DND-41 (cell line): ENCODE measurements around the gene OLAH.
"Not testable (repeated sequence)": the region's sequence is repeated elsewhere in the genome, so short reads cannot be mapped to it uniquely, and the experiment has no call there.

Experiments used
- ATAC-seq: fragments of 200-7000 bp; cut with Tn5 transposase; 3 replicates; pipeline ENCODE4 v1.9.1; 2021; ENCODE audit warnings: low read depth; ENCODE audit not compliant: insufficient read depth
- DNase-seq: peaks from one replicate; pipeline ENCODE4 v3.0.0-alpha.2; 2020
- H2AFZ ChIP-seq: 2 replicates; pipeline ENCODE4 v1.6.0; 2012; ENCODE audit warnings: low read depth, low read length
- H3K27ac ChIP-seq: 2 replicates; pipeline ENCODE4 v1.5.1; 2012; ENCODE audit warnings: low read length, inconsistent platforms
- H3K27me3 ChIP-seq: fragments of 200-600 bp; sonication (generic); 2 replicates; pipeline ENCODE4 v1.6.0; 2012; ENCODE audit warnings: low read length, mild to moderate bottlenecking, inconsistent platforms; ENCODE audit not compliant: insufficient read depth, poor library complexity
- H3K36me3 ChIP-seq: 2 replicates; pipeline ENCODE4 v1.5.1; 2012; ENCODE audit warnings: low read length, inconsistent platforms; ENCODE audit not compliant: insufficient read depth
- H3K4me1 ChIP-seq: 2 replicates; pipeline ENCODE4 v1.5.1; 2012; ENCODE audit warnings: mild to moderate bottlenecking, low read length; ENCODE audit not compliant: insufficient read depth
- H3K4me2 ChIP-seq: 2 replicates; pipeline ENCODE4 v1.6.0; 2012; ENCODE audit warnings: mild to moderate bottlenecking, moderate library complexity, low read length, inconsistent platforms; ENCODE audit not compliant: insufficient read depth
- H3K4me3 ChIP-seq, 2 experiments: fragments of 200-600 bp in 1 of 2; shearing (Covaris generic) in 1 of 2; 2 replicates each; pipeline ENCODE4 v1.5.1; 2012 to 2016; ENCODE audit warnings: inconsistent platforms in 2 of 2, low read length in 2 of 2, mild to moderate bottlenecking in 2 of 2, low read depth in 1 of 2, moderate library complexity in 1 of 2
- H3K79me2 ChIP-seq: 2 replicates; pipeline ENCODE4 v1.6.0; 2012; ENCODE audit warnings: low read length, inconsistent platforms; ENCODE audit not compliant: insufficient read depth
- H3K9ac ChIP-seq: 2 replicates; pipeline ENCODE4 v1.6.0; 2012; ENCODE audit warnings: low read depth, mild to moderate bottlenecking, inconsistent platforms, low read length, moderate library complexity
- H3K9me3 ChIP-seq: 2 replicates; pipeline ENCODE4 v1.5.1; 2012; ENCODE audit warnings: low read length, moderate library complexity, mild to moderate bottlenecking, inconsistent platforms; ENCODE audit not compliant: insufficient read depth, severe bottlenecking
- H4K20me1 ChIP-seq: 2 replicates; pipeline ENCODE4 v1.6.0; 2012; ENCODE audit warnings: low read length; ENCODE audit not compliant: insufficient read depth
- EZH2 ChIP-seq: IDR thresholded peaks from 3 replicates; pipeline ENCODE4 v1.6.1; 2012; ENCODE audit warnings: borderline replicate concordance, low read depth, mild to moderate bottlenecking, moderate library complexity, low read length, inconsistent platforms; ENCODE audit not compliant: severe bottlenecking
- TF ChIP-seq, protein P1 (sequence below): IDR thresholded peaks from 2 replicates; pipeline ENCODE4 v1.5.1; 2012; ENCODE audit warnings: borderline replicate concordance, low read length, moderate library complexity, mild to moderate bottlenecking; ENCODE audit not compliant: poor library complexity, severe bottlenecking; ENCODE audit errors: extremely low read depth

Gene OLAH

GRCh38 chr10:15024017-15025004 is 19.4 kb upstream of the OLAH start:
- H3K4me1 ChIP-seq, ATAC-seq, H2AFZ ChIP-seq, H3K27ac ChIP-seq, H3K4me3 ChIP-seq, H3K36me3 ChIP-seq, H3K4me2 ChIP-seq, H3K27me3 ChIP-seq, H3K9ac ChIP-seq, H4K20me1 ChIP-seq, H3K9me3 ChIP-seq, H3K79me2 ChIP-seq, DNase-seq: not testable (repeated sequence)

DNA sequence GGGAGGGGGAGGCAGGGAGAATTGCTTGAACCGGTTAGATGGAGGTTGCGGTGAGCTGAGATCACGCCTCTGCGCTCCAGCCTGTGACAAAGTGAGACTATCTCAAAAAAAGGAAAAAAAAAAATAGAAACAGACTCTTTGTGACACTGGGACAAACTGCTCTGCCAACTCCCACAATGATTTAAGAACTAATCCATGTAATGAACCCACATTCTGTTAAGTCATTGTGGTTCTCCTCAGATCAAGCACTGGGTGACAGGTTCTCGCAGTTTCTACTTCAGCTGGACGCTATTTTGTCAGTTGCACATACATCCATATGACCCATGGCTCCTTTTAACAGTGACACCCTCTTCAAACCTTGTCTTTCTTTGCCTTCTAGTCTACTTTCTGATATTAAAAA is 18.7 kb upstream of the OLAH start:
- not testable (repeated sequence) for H4K20me1 ChIP-seq, H3K4me1 ChIP-seq, H3K4me3 ChIP-seq, H3K9ac ChIP-seq, DNase-seq, H2AFZ ChIP-seq, ATAC-seq, H3K27ac ChIP-seq, H3K79me2 ChIP-seq, H3K27me3 ChIP-seq, H3K4me2 ChIP-seq, H3K36me3 ChIP-seq, H3K9me3 ChIP-seq

DNA sequence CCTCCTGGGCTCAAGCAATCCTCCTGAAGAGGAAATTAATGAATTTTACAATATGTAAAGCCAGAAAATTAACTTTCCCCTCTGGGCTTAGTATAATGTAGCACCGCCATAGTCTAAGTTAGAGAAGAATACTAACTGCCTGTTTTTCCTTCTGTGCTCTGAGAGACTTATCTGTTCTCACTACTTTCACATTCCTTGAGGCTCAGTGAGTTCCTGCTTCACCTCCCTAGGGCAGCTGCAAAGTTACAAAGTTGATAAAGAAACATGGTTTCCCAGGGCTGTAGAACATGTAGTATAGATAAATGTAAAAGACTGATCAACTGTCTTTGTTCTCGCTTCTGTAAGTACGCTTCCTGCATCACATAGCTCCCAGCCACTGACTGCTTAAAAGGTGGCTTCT is 16.0 kb upstream of the OLAH start:
- H3K4me3 ChIP-seq: no peak overlapping the region
- TF ChIP-seq EZH2: no peak
- TF ChIP-seq, protein P1, sequence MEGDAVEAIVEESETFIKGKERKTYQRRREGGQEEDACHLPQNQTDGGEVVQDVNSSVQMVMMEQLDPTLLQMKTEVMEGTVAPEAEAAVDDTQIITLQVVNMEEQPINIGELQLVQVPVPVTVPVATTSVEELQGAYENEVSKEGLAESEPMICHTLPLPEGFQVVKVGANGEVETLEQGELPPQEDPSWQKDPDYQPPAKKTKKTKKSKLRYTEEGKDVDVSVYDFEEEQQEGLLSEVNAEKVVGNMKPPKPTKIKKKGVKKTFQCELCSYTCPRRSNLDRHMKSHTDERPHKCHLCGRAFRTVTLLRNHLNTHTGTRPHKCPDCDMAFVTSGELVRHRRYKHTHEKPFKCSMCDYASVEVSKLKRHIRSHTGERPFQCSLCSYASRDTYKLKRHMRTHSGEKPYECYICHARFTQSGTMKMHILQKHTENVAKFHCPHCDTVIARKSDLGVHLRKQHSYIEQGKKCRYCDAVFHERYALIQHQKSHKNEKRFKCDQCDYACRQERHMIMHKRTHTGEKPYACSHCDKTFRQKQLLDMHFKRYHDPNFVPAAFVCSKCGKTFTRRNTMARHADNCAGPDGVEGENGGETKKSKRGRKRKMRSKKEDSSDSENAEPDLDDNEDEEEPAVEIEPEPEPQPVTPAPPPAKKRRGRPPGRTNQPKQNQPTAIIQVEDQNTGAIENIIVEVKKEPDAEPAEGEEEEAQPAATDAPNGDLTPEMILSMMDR: no peak
- ATAC-seq: no peak
- H3K4me2 ChIP-seq: no peak overlapping the region
- H3K9ac ChIP-seq: no peak overlapping the region
- H3K27me3 ChIP-seq: no peaks in the 10 kb centered on the region
- H3K27ac ChIP-seq: no peak overlapping the region
- no peaks in the 10 kb centered on the region for H3K79me2 ChIP-seq
- DNase-seq: no peak
- H2AFZ ChIP-seq: no peak overlapping the region
- H3K4me1 ChIP-seq: no peaks in the 10 kb centered on the region
- no peaks in the 10 kb centered on the region for H4K20me1 ChIP-seq
- no peaks in the 10 kb centered on the region for H3K9me3 ChIP-seq
- no peaks in the 10 kb centered on the region for H3K36me3 ChIP-seq

DNA sequence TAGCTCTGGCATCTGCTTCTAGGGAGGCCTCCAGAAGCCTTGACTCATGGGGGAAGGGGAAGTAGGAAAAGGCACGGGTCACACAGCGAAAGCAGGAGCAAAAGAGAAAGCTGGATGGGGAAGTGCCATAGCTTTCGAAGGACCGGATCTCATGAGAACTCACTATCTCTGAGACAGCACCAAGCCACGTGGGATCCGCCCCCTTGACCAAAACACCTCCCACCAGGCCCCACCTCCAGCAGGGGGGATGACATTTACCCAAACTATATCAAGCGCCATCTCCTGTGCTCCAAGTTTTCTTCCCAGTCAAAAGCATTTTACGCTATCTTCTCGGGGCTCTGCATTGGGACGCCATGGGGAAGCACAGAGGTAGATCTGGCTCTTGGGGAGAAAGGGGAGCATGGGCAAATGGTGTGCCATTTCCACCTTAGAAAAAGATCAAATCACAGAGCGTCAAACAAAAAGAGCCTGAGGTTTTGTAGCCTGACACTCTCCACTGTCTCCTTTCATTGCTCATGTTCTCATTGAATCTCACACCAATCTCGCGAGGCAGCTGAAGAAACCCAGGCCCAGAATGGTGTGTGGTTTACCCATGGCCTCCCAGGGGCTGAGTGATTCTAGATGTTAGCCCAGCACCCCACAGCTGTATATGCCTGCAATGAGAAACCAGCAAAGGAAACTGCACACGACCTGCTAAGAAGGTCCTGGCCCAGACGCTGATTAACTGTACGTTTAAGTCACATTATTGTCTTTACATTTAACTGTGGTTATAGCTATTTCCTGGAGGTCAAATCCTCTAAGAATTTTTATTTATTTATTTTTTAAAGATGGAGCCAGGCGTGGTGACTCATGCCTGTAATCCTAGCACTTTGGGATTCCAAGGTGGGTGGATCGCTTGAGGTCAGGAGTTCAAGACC is 8.1 kb upstream of the OLAH start:
- no peaks in the 10 kb centered on the region for H3K79me2 ChIP-seq
- H3K27ac ChIP-seq: no peak overlapping the region
- peak; percentile 9 for DNase-seq
- no peak for TF ChIP-seq EZH2
- TF ChIP-seq, protein P1: no peak
- H4K20me1 ChIP-seq: no peaks in the 10 kb centered on the region
- H3K4me1 ChIP-seq: no peaks in the 10 kb centered on the region
- no peak overlapping the region for H3K4me3 ChIP-seq
- no peak overlapping the region for H3K4me2 ChIP-seq
- no peaks in the 10 kb centered on the region for H3K36me3 ChIP-seq
- H3K9ac ChIP-seq: no peak overlapping the region
- H3K9me3 ChIP-seq: no peaks in the 10 kb centered on the region
- H2AFZ ChIP-seq: no peak overlapping the region
- peak; percentile 63 for ATAC-seq
- H3K27me3 ChIP-seq: no peaks in the 10 kb centered on the region
